H1 (cell line): ENCODE data around the gene PSORS1C1. TPM values are rescaled to one million over a fixed set of nuclear protein-coding genes. Genes with fewer than 3 reads are reported as not detected.
A peak's percentile ranks its signal among the peaks of the same experiment; 100 is the strongest.

Experiments used
- CTCF ChIA-PET: fragments of 300-600 bp; sonication (Branson Sonifier 250); formaldehyde crosslinking; loops from one replicate; lab custom pipeline; 2021; ENCODE audit not compliant: partially characterized antibody; lab: Charles Lee
- POLR2A ChIA-PET: fragments of 300-600 bp; sonication (Branson Sonifier 250); formaldehyde crosslinking; loops from one replicate; lab custom pipeline; 2021; ENCODE audit warnings: inconsistent platforms; ENCODE audit not compliant: partially characterized antibody; lab: Charles Lee
- DNase-seq, 2 experiments: peaks; one replicate each; pipeline versions ENCODE4 v3.0.0 to v3.0.0-alpha.2; 2010 to 2022; ENCODE audit warnings: low spot score in 2 of 2, low read depth in 1 of 2, mixed read lengths in 1 of 2
- FAIRE-seq: peaks from 2 replicates; lab custom pipeline; 2011; peaks lifted over from hg19 to GRCh38; lab: Jason Lieb, UNC
- H2AFZ ChIP-seq: 2 replicates; pipeline ENCODE4 v1.8.1; 2012; ENCODE audit warnings: low read length, inconsistent platforms
- H2AK5ac ChIP-seq: 2 replicates; pipeline ENCODE4 v1.6.1; 2013; ENCODE audit warnings: low read depth, low read length
- H2BK120ac ChIP-seq: replicated peaks from 2 replicates; pipeline ENCODE3; 2013; ENCODE audit warnings: low read depth, low read length, inconsistent platforms
- H2BK12ac ChIP-seq: 2 replicates; pipeline ENCODE4 v1.6.1; 2013; ENCODE audit warnings: low read depth, low read length
- H2BK15ac ChIP-seq: 2 replicates; pipeline ENCODE4 v1.6.1; 2013; ENCODE audit warnings: low read length
- H2BK20ac ChIP-seq: 2 replicates; pipeline ENCODE4 v1.6.1; 2013; ENCODE audit warnings: low read length
- H2BK5ac ChIP-seq: 2 replicates; pipeline ENCODE4 v1.6.1; 2013; ENCODE audit warnings: low read depth, low read length
- H3K14ac ChIP-seq: 2 replicates; pipeline ENCODE4 v1.6.1; 2013; ENCODE audit warnings: inconsistent platforms; ENCODE audit not compliant: insufficient read length
- H3K18ac ChIP-seq: 2 replicates; pipeline ENCODE4 v1.6.1; 2013; ENCODE audit warnings: low read length; ENCODE audit errors: extremely low read depth
- H3K23ac ChIP-seq: 2 replicates; pipeline ENCODE4 v1.6.1; 2013; ENCODE audit warnings: inconsistent platforms; ENCODE audit not compliant: insufficient read length
- H3K23me2 ChIP-seq: 2 replicates; pipeline ENCODE4 v1.6.1; 2013; ENCODE audit warnings: low read depth, low read length
- H3K27ac ChIP-seq: 2 replicates; pipeline ENCODE4 v1.6.1; 2011; ENCODE audit warnings: low read depth, low read length, inconsistent platforms
- H3K27me3 ChIP-seq, 4 experiments: replicated peaks in 1 of 4; 1 replicate in 1 of 4; 2 replicates in 3 of 4; pipeline versions ENCODE4 v1.6.1 to v1.8.1; 2011 to 2013; ENCODE audit warnings: low read length in 3 of 4, mild to moderate bottlenecking in 3 of 4, inconsistent platforms in 2 of 4, mixed read lengths in 2 of 4, moderate library complexity in 1 of 4; ENCODE audit not compliant: control insufficient read depth in 3 of 4, insufficient read depth in 3 of 4; ENCODE audit errors: extremely low read depth in 1 of 4
- H3K36me3 ChIP-seq, 4 experiments: 2 replicates each; pipeline versions ENCODE4 v1.6.1 to v1.8.1; 2011 to 2013; ENCODE audit warnings: mild to moderate bottlenecking in 4 of 4, low read length in 3 of 4, moderate library complexity in 2 of 4, control low read depth in 1 of 4, inconsistent platforms in 1 of 4; ENCODE audit not compliant: insufficient read depth in 4 of 4, control insufficient read depth in 2 of 4
- H3K4ac ChIP-seq: replicated peaks from 2 replicates; pipeline ENCODE3; 2013; ENCODE audit warnings: low read length, low read depth, mixed read lengths, inconsistent platforms; ENCODE audit not compliant: insufficient read length
- H3K4me1 ChIP-seq, 4 experiments: replicated peaks in 1 of 4; 1 replicate in 1 of 4; 2 replicates in 3 of 4; pipeline versions ENCODE4 v1.6.1 to v1.8.1; 2011 to 2013; ENCODE audit warnings: low read length in 3 of 4, inconsistent platforms in 2 of 4, mixed read lengths in 1 of 4; ENCODE audit not compliant: insufficient read depth in 4 of 4, control insufficient read depth in 3 of 4
- H3K4me2 ChIP-seq, 2 experiments: 2 replicates each; pipeline versions ENCODE4 v1.6.1 to v1.8.1; 2011 to 2013; ENCODE audit warnings: low read depth in 2 of 2, low read length in 2 of 2, control low read depth in 1 of 2, inconsistent platforms in 1 of 2, mild to moderate bottlenecking in 1 of 2; ENCODE audit not compliant: insufficient read depth in 1 of 2
- H3K4me3 ChIP-seq, 4 experiments: fragments of 200-600, 300-600 bp in 1 of 4; sonication (generic), shearing (Covaris generic), sonication (Bioruptor Twin) in 1 of 4; 2 replicates each; pipeline versions ENCODE4 v1.5.1 to v1.8.1; 2011 to 2016; ENCODE audit warnings: low read length in 4 of 4, low read depth in 3 of 4, control low read depth in 2 of 4, inconsistent platforms in 2 of 4, mild to moderate bottlenecking in 2 of 4, mixed read lengths in 1 of 4, moderate library complexity in 1 of 4; ENCODE audit not compliant: insufficient read depth in 2 of 4; ENCODE audit errors: extremely low read depth in 1 of 4
- H3K56ac ChIP-seq: replicated peaks from 2 replicates; pipeline ENCODE3; 2013; ENCODE audit warnings: low read depth, mild to moderate bottlenecking, mixed read lengths, low read length, inconsistent platforms; ENCODE audit not compliant: insufficient read length
- H3K79me1 ChIP-seq: 2 replicates; pipeline ENCODE4 v1.6.1; 2013; ENCODE audit warnings: low read depth, low read length, control low read depth
- H3K79me2 ChIP-seq, 2 experiments: 2 replicates each; pipeline versions ENCODE4 v1.6.1 to v1.8.1; 2012 to 2013; ENCODE audit warnings: low read length in 2 of 2, mild to moderate bottlenecking in 2 of 2, inconsistent platforms in 1 of 2; ENCODE audit not compliant: insufficient read depth in 2 of 2, control insufficient read depth in 1 of 2
- H3K9ac ChIP-seq, 4 experiments: replicated peaks in 1 of 4; 1 replicate in 1 of 4; 2 replicates in 3 of 4; pipeline versions ENCODE4 v1.6.1 to v1.8.1; 2011 to 2013; ENCODE audit warnings: low read depth in 3 of 4, low read length in 3 of 4, control low read depth in 2 of 4, mild to moderate bottlenecking in 2 of 4, moderate library complexity in 2 of 4, inconsistent platforms in 1 of 4; ENCODE audit errors: extremely low read depth in 1 of 4
- H3K9me3 ChIP-seq, 2 experiments: 2 replicates each; pipeline versions ENCODE4 v1.6.1 to v1.8.1; 2012 to 2013; ENCODE audit warnings: mild to moderate bottlenecking in 2 of 2, moderate library complexity in 2 of 2, control low read depth in 1 of 2, inconsistent platforms in 1 of 2, low read depth in 1 of 2, low read length in 1 of 2, mixed read lengths in 1 of 2; ENCODE audit not compliant: insufficient read depth in 2 of 2
- H4K20me1 ChIP-seq, 2 experiments: replicated peaks in 1 of 2; 2 replicates each; pipeline versions ENCODE3 to v1.8.1; 2011 to 2013; ENCODE audit warnings: inconsistent platforms in 2 of 2, low read length in 2 of 2, mild to moderate bottlenecking in 1 of 2; ENCODE audit not compliant: insufficient read depth in 2 of 2, control insufficient read depth in 1 of 2
- H4K5ac ChIP-seq: 2 replicates; pipeline ENCODE4 v1.6.1; 2013; ENCODE audit warnings: low read length, low read depth, mixed read lengths, inconsistent platforms; ENCODE audit not compliant: insufficient read length
- H4K8ac ChIP-seq: 2 replicates; pipeline ENCODE4 v1.8.0; 2013; ENCODE audit warnings: mild to moderate bottlenecking, moderate library complexity, low read length, inconsistent platforms; ENCODE audit not compliant: insufficient read depth; ENCODE audit errors: extremely low read depth
- H4K91ac ChIP-seq: replicated peaks from 2 replicates; pipeline ENCODE3; 2013; ENCODE audit warnings: low read length, mixed read lengths, inconsistent platforms; ENCODE audit not compliant: insufficient read length
- ASH2L ChIP-seq: fragments of 200-600, 300-600 bp; sonication (generic); IDR thresholded peaks from one replicate; pipeline ENCODE4 v1.7.1; 2017; ENCODE audit warnings: low read length
- FOSL1 ChIP-seq: IDR thresholded peaks from 2 replicates; pipeline ENCODE4 v1.6.1; 2011; ENCODE audit warnings: mild to moderate bottlenecking, low read depth, low read length, moderate library complexity; ENCODE audit not compliant: insufficient read depth
- JUND ChIP-seq: IDR thresholded peaks from 2 replicates; pipeline ENCODE4 v1.6.1; 2011; ENCODE audit warnings: mild to moderate bottlenecking, improper control_type of control experiment, low read length
- POLR2A ChIP-seq, 2 experiments: IDR thresholded peaks; 1 replicate in 1 of 2; 2 replicates in 1 of 2; pipeline ENCODE4 v1.6.1; 2011; ENCODE audit warnings: low read depth in 2 of 2, low read length in 2 of 2, mild to moderate bottlenecking in 2 of 2; ENCODE audit errors: control extremely low read depth in 1 of 2
- RFX5 ChIP-seq: IDR thresholded peaks from 2 replicates; pipeline ENCODE4 v1.6.1; 2011; ENCODE audit warnings: low read depth, low read length, improper control_type of control experiment, borderline replicate concordance
- SIX5 ChIP-seq: IDR thresholded peaks from 2 replicates; pipeline ENCODE4 v1.6.1; 2011; ENCODE audit warnings: mild to moderate bottlenecking, low read depth, low read length
- SRF ChIP-seq: IDR thresholded peaks from 2 replicates; pipeline ENCODE4 v1.6.1; 2011; ENCODE audit warnings: mild to moderate bottlenecking, low read depth, low read length, moderate library complexity
- YY1 ChIP-seq: IDR thresholded peaks from 2 replicates; pipeline ENCODE4 v1.6.1; 2011; ENCODE audit warnings: low read depth, mild to moderate bottlenecking, low read length
- WGBS, 2 experiments: shearing (Covaris generic) in 1 of 2; methylation state at CpG; one replicate each; pipeline versions ENCODE4 v1.1.6 to v1.1.7; 2013 to 2015; ENCODE audit warnings: low lambda C conversion rate in 2 of 2, mixed read lengths in 2 of 2, inconsistent platforms in 1 of 2, low coverage in 1 of 2, missing lambda C conversion rate in 1 of 2; ENCODE audit not compliant: insufficient replicate concordance in 2 of 2, insufficient coverage in 1 of 2, insufficient read length in 1 of 2; ENCODE audit errors: extremely low coverage in 1 of 2, missing lambda C conversion rate in 1 of 2; 5-methylcytosine and 5-hydroxymethylcytosine counted together
- polyA plus RNA-seq, 7 experiments: library from polyadenylated mRNA; depleted of rRNA in 3 of 7; stranded (reverse) in 5 of 7; unstranded in 2 of 7; fragments of >200 nt in 5 of 7; fragments of 200-250 nt in 2 of 7; gene quantifications; 1 replicate in 5 of 7; 2 replicates in 1 of 7; 4 replicates in 1 of 7; pipeline versions ENCODE4 v1.2.1 to v1.2.3, GENCODE V29; 2011 to 2013; ENCODE audit warnings: missing spikeins in 2 of 7, mixed read lengths in 2 of 7
- total RNA-seq: library from RNA; stranded (reverse); fragmentation: NEBNext Ultra II Directional; extraction: Animal tissue kit (Norgen Biotek cat#: 25700); gene quantifications from 2 replicates; pipeline ENCODE4 v1.2.1, GENCODE V29; 2021

Gene PSORS1C1
- total and polyA plus RNA-seq, 2 of the 8 experiments (the other 6 are each of a cell fraction or from before 2014, with no cell fraction given), result 0.12 to 0.52 TPM

DNA sequence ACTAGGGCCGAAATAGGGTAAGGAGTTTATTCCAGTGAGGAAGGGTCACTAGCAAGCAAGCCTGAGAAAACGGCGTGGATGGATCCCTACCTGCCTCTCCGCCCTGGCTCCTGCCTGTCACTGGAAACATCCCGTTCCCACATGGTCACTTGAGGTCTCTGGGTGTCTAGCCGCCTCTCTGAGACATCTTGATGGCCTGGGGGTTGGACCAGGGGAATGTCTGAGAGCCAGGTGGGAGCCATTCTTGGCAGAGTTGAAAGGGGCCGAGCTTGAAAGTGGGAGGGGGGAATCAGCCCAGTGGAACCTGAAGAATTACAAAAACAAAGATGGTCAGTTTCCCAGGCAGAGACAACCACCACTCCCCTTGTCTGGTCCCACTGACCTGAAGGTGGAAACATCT is 42.0 kb downstream of the PSORS1C1 start:
- Histone ChIP-seq H2AK5ac (no peak overlapping the region), H3K27ac (no peak overlapping the region), H3K23me2 (peaks cover 14% of the 10 kb centered on the region), H4K91ac (no peak overlapping the region), H3K9me3 (no peaks in the 10 kb centered on the region), H2BK12ac (no peak overlapping the region), H3K4me3 (peak overlapping the region in 1 of 4 experiments; percentile 72; a peak in 1 of 8 replicates), H3K4ac (no peak overlapping the region), H3K14ac (no peak overlapping the region), H4K5ac (no peak overlapping the region), H4K8ac (no peak overlapping the region), H3K79me1 (no peaks in the 10 kb centered on the region), H3K36me3 (peaks cover 0 to 25% (median 4%) of the 10 kb centered on the region in 4 experiments; a peak in 5 of 8 replicates), H3K4me1 (peaks cover 0 to 20% (median 12%) of the 10 kb centered on the region in 4 experiments; a peak in 5 of 7 replicates), H3K18ac (no peak overlapping the region), H3K79me2 (no peaks in the 10 kb centered on the region), H2AFZ (no peak overlapping the region), H3K9ac (no peak overlapping the region), H3K4me2 (peak overlapping the region in 1 of 2 experiments; percentile 94; a peak in 1 of 4 replicates), H2BK15ac (no peak overlapping the region), H3K27me3 (no peaks in the 10 kb centered on the region), H3K23ac (no peak overlapping the region), H4K20me1 (peaks cover 0 to 1% of the 10 kb centered on the region in 2 experiments), H2BK5ac (no peak overlapping the region), H2BK120ac (no peak overlapping the region), H3K56ac (no peak overlapping the region), H2BK20ac (no peak overlapping the region)
- ChIA-PET CTCF (interaction anchor here (0.6 to 2.6 kb wide), 7 partner anchors 13 to 241 kb away, joined by 3 to 12 read pairs (median 6); partner anchors contain the start of gene PSORS1C2), POLR2A (interaction anchor here (61.6 to 68.5 kb wide), 2 partner anchors 9 to 12 kb away, joined by 2251 read pairs; partner anchors contain the start of genes CCHCR1, CDSN, POU5F1 and PSORS1C1)
- no peak for DNase-seq
- no peak for TF ChIP-seq YY1
- TF ChIP-seq ASH2L, result no peak
- TF ChIP-seq SRF, result no peak
- no peak for TF ChIP-seq JUND
- TF ChIP-seq POLR2A (IDR thresholded peaks at IDR 0.05; ENCODE audit: control extremely low read depth in 1 of 2, low read depth in 2 of 2, low read length in 2 of 2), result no peak
- TF ChIP-seq FOSL1, result no peak
- TF ChIP-seq SIX5, result no peak
- no peak for TF ChIP-seq RFX5
- no peak for FAIRE-seq
- 95% methylated on average over 7 of the region's 7 CpGs; no CpG with 5 or more reads in 1 of the 2 experiments for WGBS, 2 experiments
